Esophagus muscularis mucosa (tissue), 4 donors: Measurements from ENCODE around the gene ZNF473. TPM values are rescaled to one million over a fixed set of nuclear protein-coding genes. Genes with fewer than 3 reads are reported as not detected.

Source experiments
- DNase-seq: peaks from one replicate; pipeline ENCODE4 v3.0.0-alpha.2; 2017; ENCODE audit errors: extremely low spot score
- H3K27ac ChIP-seq, 4 donors: fragments of 200-600 bp; sonication (generic); replicated peaks in 1 of 4; 1 replicate in 3 of 4; 2 replicates in 1 of 4; pipeline ENCODE4 v1.5.1; 2016 to 2019; ENCODE audit warnings: mild to moderate bottlenecking in 1 of 4
- H3K27me3 ChIP-seq, 4 donors: fragments of 200-600 bp; sonication (generic); one replicate each; pipeline versions ENCODE4 v1.5.1 to v1.6.0; 2016 to 2019
- H3K36me3 ChIP-seq, 4 donors: fragments of 200-600 bp; sonication (generic); one replicate each; pipeline ENCODE4 v1.5.1; 2016 to 2019
- H3K4me1 ChIP-seq, 4 donors: fragments of 200-600 bp; sonication (generic); one replicate each; pipeline ENCODE4 v1.5.1; 2016 to 2019
- H3K4me3 ChIP-seq, 4 donors: fragments of 200-600 bp; sonication (generic); 1 replicate in 2 of 4; 2 replicates in 2 of 4; pipeline ENCODE4 v1.5.1; 2016 to 2019; ENCODE audit warnings: mild to moderate bottlenecking in 4 of 4, moderate library complexity in 1 of 4
- H3K9me3 ChIP-seq, 4 donors: fragments of 200-600 bp; sonication (generic); 1 replicate in 3 of 4; 2 replicates in 1 of 4; pipeline ENCODE4 v1.5.1; 2016 to 2019
- EP300 ChIP-seq: sonication (generic); formaldehyde crosslinking; IDR thresholded peaks from one replicate; pipeline ENCODE4 v1.6.1; 2017; ENCODE audit warnings: antibody characterized with exemption
- POLR2A ChIP-seq: fragments of 450-650 bp; IDR thresholded peaks from one replicate; pipeline ENCODE4 v1.6.1; 2017; ENCODE audit warnings: antibody characterized with exemption, moderate library complexity, mild to moderate bottlenecking, low read depth
- POLR2AphosphoS5 ChIP-seq, 2 donors: sonication (generic); formaldehyde crosslinking; IDR thresholded peaks; one replicate each; pipeline ENCODE4 v1.6.1; 2017; ENCODE audit warnings: antibody characterized with exemption in 2 of 2
- WGBS: methylation state at CpG from one replicate; pipeline ENCODE4 v1.1.5; 2018; 5-methylcytosine and 5-hydroxymethylcytosine counted together
- intact Hi-C: fragments of 100-400 bp; cut with DNase I; formaldehyde crosslinking; loops from one replicate; pipeline ENCODE4 v1.15.1; 2023
- total RNA-seq, 4 donors: library from RNA; depleted of rRNA; stranded (reverse); fragments of >200 nt; gene quantifications; one replicate each; pipeline versions ENCODE4 v1.1.0 to v1.2.1, GENCODE V29; 2016
- TF ChIP-seq, protein P1 (sequence below), 3 experiments: fragments of 200-600 bp in 2 of 3; fragments of 450-650 bp in 1 of 3; sonication (generic) in 2 of 3; IDR thresholded peaks; one replicate each; pipeline ENCODE4 v1.5.1; 2017 to 2019; ENCODE audit warnings: antibody characterized with exemption in 3 of 3, mild to moderate bottlenecking in 2 of 3, moderate library complexity in 1 of 3

Gene ZNF473
- total RNA-seq, 4 donors from 2014 or later = 5.9 to 8.4 (median 7.3) TPM

DNA sequence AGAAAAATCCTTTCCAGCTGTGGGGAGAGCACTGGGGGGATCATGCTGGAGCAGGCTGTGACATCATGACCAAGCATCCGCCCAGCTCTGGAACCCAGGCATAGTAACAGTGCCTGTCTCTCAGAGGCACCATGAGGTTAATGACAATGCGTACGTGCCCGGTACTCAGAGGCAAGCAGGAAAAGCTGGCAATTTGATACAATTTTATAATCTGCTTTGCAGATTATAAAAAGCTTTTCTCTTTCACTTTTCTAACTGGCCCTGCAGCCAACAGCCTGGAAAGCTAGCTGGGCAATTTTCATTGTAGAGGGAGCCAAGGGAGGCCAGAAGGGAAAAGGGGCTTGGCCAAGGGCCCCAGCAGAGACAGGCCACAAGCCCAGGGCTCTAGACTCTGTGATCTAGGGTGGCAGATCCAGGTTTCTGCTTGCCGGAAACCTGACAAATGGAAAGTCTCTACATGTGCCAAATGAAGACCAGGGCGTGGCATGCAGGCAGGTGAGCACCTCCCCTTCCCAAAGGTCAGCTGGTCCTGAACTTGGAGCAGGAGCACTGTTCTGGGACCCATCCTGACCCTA is 23.3 kb upstream of the ZNF473 start:
- intact Hi-C loops = no loop called here
- DNase-seq = no peak
- H3K9me3 ChIP-seq = no peaks in the 10 kb centered on the region
- H3K4me1 ChIP-seq = peaks cover 15 to 48% (median 39%) of the 10 kb centered on the region in 4 donors
- H3K27ac ChIP-seq = peak overlapping the region in 1 of 4 donors; percentile 83
- no peak overlapping the region for H3K4me3 ChIP-seq
- peaks cover 43 to 98% (median 89%) of the 10 kb centered on the region in 4 donors for H3K36me3 ChIP-seq
- H3K27me3 ChIP-seq = no peaks in the 10 kb centered on the region
- TF ChIP-seq POLR2A (no peak), POLR2AphosphoS5 (IDR thresholded peaks at IDR 0.05) (no peak), EP300 (no peak)
- TF ChIP-seq, protein P1, sequence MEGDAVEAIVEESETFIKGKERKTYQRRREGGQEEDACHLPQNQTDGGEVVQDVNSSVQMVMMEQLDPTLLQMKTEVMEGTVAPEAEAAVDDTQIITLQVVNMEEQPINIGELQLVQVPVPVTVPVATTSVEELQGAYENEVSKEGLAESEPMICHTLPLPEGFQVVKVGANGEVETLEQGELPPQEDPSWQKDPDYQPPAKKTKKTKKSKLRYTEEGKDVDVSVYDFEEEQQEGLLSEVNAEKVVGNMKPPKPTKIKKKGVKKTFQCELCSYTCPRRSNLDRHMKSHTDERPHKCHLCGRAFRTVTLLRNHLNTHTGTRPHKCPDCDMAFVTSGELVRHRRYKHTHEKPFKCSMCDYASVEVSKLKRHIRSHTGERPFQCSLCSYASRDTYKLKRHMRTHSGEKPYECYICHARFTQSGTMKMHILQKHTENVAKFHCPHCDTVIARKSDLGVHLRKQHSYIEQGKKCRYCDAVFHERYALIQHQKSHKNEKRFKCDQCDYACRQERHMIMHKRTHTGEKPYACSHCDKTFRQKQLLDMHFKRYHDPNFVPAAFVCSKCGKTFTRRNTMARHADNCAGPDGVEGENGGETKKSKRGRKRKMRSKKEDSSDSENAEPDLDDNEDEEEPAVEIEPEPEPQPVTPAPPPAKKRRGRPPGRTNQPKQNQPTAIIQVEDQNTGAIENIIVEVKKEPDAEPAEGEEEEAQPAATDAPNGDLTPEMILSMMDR (IDR thresholded peaks at IDR 0.05) = no peak
- 83% methylated on average over 5 of the region's 6 CpGs for WGBS

DNA sequence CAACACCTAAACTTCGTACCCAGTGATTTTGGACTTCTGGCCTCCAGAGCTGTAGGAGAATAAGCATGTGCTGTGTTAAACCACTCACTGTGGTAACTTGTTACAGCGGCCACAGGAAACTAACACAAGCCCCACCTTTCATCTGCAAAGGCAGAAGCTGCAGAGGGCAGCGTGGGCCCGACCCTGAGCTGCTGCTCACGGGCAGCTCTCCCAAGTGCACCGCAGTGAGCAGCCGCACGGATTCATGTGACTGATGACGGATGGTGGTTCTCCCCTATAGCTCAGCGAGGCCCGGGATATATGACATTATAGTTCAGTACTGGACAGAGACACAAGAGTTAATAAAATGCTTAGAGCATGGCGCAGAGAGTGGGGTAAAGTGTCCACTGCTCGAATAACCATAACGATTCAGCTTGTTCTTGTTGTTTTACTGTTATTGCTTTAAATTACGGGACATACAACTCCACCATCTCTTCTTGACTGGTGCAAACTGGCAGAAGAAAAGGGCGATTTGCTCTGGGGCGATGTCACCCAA is 22.5 kb upstream of the ZNF473 start:
- 88% methylated on average over 10 of the region's 17 CpGs for WGBS
- peak overlapping the region; percentile 65 to 83 (median 76) for H3K27ac ChIP-seq
- intact Hi-C loops = no loop called here
- no peak overlapping the region for H3K4me3 ChIP-seq
- no peaks in the 10 kb centered on the region for H3K9me3 ChIP-seq
- H3K36me3 ChIP-seq = peaks cover 42 to 100% (median 89%) of the 10 kb centered on the region in 4 donors
- no peak for DNase-seq
- H3K4me1 ChIP-seq = peaks cover 15 to 48% (median 39%) of the 10 kb centered on the region in 4 donors
- TF ChIP-seq EP300 (no peak), POLR2AphosphoS5 (IDR thresholded peaks at IDR 0.05) (no peak), POLR2A (no peak)
- TF ChIP-seq, protein P1 (IDR thresholded peaks at IDR 0.05) = no peak
- no peaks in the 10 kb centered on the region for H3K27me3 ChIP-seq

DNA sequence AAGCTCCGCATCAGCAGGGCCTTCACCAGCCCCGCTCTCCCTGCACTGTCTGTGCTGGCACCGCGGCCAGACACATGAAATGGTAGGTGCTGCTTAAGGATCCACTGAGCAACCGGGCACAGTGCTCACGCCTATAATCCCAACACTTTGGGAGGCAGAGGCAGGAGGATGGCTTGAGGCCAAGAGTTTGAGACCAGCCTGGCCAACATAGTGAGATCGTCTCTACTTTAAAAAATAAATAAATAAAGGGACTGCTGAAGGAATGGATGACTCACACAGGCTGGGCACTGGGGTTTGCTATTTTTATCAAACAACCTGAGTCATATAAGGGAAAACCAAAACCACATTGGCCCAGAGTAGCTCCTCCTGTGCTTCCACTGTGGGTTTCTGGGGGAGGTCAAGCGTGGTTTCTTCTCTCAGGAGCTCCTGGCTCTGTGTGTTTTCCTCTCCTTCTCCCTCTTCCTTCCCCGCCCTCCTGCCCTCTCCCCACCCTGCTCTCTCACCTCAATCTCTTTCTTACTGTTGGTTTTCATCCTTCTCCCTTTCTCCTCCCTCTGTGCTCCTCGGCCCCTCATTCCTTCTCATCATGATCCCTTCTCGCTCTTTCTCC is 21.9 kb upstream of the ZNF473 start:
- WGBS = 43% methylated on average over 8 of the region's 11 CpGs

GRCh38 chr19:50005428-50005827 is 20.4 kb upstream of the ZNF473 start:
- TF ChIP-seq POLR2A (no peak), POLR2AphosphoS5 (IDR thresholded peaks at IDR 0.05) (no peak), EP300 (no peak)
- TF ChIP-seq, protein P1 (IDR thresholded peaks at IDR 0.05) = no peak
- intact Hi-C loops = no loop called here

More for the DNA sequence above, 21.9 kb upstream of the ZNF473 start:
- H3K27me3 ChIP-seq = no peaks in the 10 kb centered on the region
- TF ChIP-seq, protein P1 (IDR thresholded peaks at IDR 0.05) = no peak
- peak; percentile 47 to 54 for TF ChIP-seq POLR2AphosphoS5 (IDR thresholded peaks at IDR 0.05)
- H3K9me3 ChIP-seq = no peaks in the 10 kb centered on the region
- H3K4me1 ChIP-seq = peaks cover 15 to 48% (median 39%) of the 10 kb centered on the region in 4 donors
- peak overlapping the region; percentile 75 to 84 (median 80) for H3K27ac ChIP-seq
- peaks cover 47 to 100% (median 90%) of the 10 kb centered on the region in 4 donors for H3K36me3 ChIP-seq
- DNase-seq = no peak
- intact Hi-C loops = no loop called here
- H3K4me3 ChIP-seq = peak overlapping the region in 1 of 4 donors; percentile 2

More at GRCh38 chr19:50005428-50005827, 20.4 kb upstream of the ZNF473 start:
- H3K27me3 ChIP-seq = no peaks in the 10 kb centered on the region
- H3K4me1 ChIP-seq = peaks cover 15 to 35% (median 30%) of the 10 kb centered on the region in 4 donors
- peaks cover 42 to 91% (median 82%) of the 10 kb centered on the region in 4 donors for H3K36me3 ChIP-seq
- WGBS = 96% methylated on average over 12 of the region's 12 CpGs
- H3K27ac ChIP-seq = peak overlapping the region in 3 of 4 donors; percentile 75 to 83 (median 78)
- H3K4me3 ChIP-seq = no peak overlapping the region
- H3K9me3 ChIP-seq = no peaks in the 10 kb centered on the region
- no peak for DNase-seq
